ENCODE results near the gene TMEM243. TPM values are rescaled to one million over a fixed set of nuclear protein-coding genes. Genes with fewer than 3 reads are reported as not detected.
"Not testable (repeated sequence)": the region's sequence is repeated elsewhere in the genome, so short reads cannot be mapped to it uniquely, and the experiment has no call there.

The TMEM243 gene, protein sequence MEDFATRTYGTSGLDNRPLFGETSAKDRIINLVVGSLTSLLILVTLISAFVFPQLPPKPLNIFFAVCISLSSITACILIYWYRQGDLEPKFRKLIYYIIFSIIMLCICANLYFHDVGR
- polyA plus RNA-seq (2013, experiment 1 of 2; ENCODE audit: insufficient read length), result 24.9 TPM
- 24.1 TPM for polyA plus RNA-seq (2013, experiment 2 of 2; ENCODE audit: insufficient read length)

DNA sequence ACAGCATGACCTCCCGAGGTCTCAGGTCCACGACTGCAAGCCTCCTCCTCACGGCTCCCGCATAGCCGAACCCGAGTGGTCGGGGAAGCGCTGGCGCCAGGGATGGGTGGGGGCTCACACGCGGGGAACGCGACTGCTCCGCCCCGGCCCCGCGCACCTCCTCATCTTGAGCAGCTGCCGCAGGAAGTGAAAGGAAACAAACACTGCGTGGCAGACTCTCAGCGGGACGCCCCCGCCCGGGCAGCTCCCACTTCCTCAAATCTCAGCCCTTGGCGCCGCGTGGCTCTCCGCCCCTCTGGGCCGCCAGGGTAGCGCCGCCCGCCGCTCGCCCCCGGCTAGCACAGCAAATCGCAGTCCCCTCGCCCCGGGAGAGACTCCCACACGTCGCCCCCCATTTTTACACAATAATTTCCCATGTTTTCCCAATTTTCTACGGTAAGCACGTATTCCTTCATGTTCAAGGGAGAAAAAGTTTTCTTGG, at the start of gene TMEM243:
TMEM243 (minus strand) TSS at position 188 of the 481 bp plus-strand sequence. CDS start 229 bp downstream, outside the sequence.
- DNase-seq, result peak; percentile 69

DNA sequence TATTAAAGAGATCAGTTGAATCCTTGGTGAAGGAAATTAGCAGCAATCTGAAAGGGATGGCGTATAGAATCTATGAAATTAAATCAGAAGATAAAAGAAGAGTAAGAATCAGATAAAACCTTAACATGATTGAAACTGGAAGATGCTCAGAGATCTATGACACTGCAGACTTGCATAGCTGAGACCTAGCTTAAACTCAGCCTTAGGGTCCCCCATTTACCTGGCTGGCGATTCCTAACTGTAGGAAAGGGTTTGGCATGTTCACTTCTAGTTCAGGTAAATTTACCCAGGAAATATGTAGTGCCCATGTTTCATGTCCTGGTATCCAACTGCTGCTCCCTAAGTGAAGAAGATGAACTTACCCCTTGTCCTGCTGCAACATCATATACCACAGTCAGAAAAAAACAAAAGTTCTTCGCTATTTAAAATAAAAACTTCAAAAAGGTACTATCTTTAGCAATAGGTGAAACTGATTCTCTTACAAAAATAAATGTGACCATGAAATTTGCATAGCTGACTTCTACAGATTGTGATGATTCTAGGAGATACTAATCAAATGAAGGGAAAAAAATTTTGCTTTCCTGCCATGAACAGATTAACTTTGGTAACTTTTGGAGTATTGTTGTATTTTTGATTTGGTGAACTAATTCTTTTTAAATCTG, 47.8 kb upstream of the TMEM243 start:
- DNase-seq, result no peak

DNA sequence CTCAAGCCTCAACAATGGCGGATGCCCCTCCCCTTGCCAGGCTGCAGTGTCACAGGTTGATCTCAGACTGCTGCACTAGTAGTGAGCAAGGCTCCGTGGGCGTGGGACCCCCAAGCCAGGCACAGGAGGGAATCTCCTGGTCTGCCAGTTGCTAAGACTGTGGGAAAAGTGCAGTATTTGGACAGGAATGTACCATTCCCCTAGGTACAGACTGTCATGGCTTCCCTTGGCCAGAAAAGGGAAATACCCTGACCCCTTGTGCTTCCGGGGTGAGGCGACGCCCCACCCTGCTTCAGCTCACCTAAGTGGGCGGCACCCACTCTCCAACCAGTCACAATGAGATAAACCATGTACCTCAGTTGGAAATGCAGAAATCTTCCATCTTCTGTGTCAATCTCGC, 44.0 kb upstream of the TMEM243 start:
- DNase-seq, result no peak

DNA sequence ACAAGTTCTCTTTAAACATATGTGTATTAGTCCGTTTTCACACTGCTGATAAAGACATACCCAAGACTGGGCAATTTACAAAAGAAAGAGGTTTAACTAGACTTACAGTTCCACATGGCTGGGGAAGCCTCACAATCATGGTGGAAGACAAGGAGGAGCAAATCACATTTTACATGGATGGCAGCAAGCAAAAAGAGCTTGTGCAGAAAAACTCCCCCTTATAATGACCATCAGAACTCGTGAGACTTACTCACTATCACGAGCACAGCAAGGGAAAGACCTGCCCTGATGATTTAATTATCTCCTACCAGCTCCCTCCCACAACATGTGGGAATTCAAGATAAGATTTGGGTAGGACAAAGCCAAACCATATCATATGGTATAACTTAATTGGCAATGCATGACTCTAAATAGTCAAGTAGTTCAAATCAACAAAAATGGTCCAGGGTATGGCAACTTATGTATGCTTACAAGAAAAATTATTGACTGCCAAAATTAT, 34.1 kb upstream of the TMEM243 start:
- DNase-seq, result no peak

DNA sequence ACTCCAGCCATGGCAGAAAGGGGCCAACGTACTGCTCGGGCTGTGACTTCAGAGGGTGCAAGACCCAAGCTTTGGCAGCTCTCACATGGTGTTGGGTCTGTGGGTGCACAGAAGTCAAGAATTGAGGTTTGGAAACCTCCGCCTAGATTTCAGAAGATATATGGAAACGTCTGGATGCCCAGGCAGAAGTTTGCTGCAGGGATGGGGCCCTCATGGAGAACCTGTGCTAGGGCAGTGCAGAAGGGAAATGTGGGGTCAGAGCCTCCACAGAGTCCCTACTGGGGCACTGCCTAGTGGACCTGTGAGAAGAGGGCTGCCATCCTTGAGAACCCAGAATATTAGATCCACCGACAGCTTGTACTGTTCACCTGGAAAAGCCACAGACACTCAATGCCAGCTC, 26.1 kb upstream of the TMEM243 start:
- not testable (repeated sequence) for DNase-seq

DNA sequence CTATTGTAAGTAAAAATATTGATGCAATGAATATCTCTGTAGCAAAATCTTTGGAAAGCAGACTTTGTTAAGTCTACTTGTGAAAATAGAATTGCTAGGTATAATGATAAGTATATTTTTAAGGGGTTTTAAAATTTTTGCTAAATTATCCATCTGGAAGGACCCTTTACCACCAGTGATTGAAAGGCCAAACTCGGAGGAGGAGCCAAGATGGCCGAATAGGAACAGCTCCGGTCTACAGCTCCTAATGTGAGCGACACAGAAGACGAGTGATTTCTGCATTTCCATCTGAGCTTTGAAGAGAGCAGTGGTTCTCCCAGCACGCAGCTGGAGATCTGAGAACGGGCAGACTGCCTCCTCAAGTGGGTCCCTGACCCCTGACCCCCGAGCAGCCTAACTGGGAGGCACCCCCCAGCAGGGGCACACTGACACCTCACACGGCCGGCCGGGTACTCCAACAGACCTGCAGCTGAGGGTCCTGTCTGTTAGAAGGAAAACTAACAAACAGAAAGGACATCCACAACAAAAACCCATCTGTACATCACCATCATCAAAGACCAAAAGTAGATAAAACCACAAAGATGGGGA, 19.0 kb upstream of the TMEM243 start:
- not testable (repeated sequence) for DNase-seq

DNA sequence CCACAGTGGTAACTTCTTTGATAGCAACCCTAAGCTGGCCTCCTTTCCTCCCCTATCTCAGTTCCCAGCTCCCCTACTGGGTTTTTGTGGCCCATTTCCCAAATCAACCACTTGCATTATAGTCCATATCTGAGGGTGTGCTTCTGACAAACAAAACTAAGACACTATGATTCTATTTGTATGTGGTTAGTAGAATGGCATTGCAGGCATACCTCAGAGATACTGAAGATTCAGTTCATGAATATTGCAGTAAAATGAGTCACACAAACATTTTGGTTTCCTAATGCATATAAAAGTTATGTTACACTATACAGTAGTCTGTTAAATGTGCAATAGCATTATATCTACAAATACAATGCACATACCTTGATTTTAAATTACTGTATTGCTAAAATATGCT, 15.4 kb upstream of the TMEM243 start:
- peak; percentile 54 for DNase-seq

DNA sequence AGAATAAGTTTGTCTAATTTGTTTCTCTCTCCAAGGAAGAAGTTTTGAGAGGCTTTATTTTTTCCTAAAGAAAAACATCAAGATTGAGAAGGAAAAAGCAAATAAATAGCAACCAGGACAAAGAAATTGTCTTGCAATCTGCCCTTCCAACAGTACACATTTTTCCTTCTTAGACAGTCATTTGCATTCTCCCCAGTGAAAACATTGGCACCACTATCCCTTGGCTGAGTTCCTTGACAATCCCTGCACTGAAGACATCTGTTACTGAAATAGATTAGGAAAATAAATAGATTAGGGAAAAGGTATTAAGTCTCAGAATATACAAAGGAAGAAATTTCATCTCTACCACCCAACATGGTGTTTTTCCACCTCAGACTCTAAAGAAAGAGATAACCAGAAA, 12.2 kb upstream of the TMEM243 start:
- DNase-seq, result no peak

DNA sequence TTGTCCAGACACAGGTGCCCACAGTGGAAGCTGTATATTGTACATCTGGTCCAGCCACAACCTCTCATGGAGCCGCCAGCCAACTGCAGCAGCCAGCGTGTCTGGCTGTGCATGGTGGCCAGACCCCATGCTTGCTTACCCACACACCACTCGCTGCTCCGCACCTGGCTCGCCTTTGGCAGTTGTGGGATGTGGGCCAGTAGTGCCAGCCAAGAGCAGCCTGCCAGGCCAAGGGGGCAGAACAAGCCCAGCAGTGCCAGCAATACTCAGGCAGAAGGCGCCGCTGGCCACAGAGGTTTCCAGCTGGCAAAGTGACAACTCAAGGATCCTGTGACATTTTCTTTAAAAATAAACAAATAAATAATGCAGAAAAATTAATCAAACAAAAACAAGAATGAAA, 11.7 kb upstream of the TMEM243 start:
- DNase-seq, result no peak

DNA sequence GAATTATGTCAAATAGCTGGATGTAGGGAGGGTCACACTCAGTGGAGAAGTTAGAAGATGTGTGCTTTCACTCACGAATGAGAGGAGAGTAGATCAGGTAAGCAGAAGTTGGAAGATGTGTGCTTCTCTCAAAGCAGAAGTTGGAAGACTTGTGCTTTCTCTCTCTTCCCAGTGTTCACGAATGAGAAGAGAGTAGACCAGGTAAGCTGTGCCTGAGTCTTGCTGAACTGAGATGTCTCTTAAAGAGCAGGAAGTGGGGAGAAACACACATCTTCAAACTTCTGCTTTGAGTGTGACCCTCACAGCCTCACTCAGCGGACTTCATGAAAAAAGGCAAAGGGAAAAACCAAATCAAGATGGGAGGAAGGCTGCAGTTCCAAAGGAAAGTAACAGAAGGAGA, 7.0 kb upstream of the TMEM243 start:
- no peak for DNase-seq

DNA sequence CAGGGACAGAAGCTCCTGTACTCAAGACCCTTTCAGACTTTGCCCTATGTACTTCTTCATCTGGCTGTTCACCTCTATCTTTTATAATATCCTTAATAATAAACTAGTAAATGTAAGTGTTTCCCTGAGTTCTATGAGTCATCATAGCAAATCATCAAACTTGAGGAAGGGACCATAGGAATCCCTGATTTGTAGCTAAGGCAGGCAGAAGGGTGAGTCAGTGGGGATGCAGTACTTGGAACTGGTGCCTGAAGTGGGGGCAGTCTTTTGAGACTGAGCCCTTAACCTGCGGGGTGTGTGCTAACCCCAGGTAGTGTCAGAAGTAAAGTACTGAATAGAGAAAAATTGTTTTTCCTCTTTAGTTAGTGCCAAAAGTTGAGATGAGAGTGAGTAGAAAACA, 6.2 kb upstream of the TMEM243 start:
- DNase-seq, result peak; percentile 56

DNA sequence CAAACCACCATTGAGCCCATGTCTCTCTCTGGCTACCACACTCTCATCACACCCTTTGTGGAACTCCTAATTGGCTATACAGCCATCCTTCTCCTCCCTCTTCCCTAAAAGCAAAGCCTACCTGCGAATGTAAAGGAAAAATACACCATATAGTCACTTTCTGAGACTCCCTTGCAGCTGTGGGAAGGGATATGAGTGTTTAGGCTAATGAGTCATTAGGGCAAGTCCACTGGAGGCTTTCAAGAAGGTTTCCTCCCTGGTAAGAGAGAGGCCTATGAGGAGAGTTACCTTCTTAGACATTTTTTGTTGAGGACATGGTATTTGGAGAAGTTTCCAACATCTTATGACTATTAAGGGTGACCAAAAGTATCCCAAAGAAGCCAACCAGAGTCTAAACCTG, 4.1 kb upstream of the TMEM243 start:
- DNase-seq, result peak; percentile 13

DNA sequence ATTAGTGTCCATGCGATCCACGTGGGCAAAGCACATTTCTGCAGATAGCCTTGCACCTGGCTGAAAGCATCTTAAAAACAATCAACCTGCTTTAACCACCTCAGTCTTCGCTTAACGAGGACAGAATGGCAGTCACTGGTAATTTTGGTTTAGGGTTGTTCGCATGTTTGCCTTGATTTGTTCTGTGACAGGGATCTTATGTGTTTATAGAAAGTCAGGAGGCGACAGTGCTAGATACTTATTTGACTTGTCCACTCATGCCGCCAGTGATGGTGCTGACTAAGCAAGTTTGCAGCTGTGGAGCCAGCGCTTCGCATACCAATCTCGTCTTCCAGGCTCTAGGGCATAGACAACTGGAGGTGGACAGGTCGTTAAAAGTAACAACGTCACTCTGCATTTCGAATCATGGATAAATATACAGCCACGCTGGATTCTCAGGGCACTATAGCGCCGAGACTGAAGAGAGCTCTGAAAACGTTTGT, 1.2 kb upstream of the TMEM243 start:
- no peak for DNase-seq

DNA sequence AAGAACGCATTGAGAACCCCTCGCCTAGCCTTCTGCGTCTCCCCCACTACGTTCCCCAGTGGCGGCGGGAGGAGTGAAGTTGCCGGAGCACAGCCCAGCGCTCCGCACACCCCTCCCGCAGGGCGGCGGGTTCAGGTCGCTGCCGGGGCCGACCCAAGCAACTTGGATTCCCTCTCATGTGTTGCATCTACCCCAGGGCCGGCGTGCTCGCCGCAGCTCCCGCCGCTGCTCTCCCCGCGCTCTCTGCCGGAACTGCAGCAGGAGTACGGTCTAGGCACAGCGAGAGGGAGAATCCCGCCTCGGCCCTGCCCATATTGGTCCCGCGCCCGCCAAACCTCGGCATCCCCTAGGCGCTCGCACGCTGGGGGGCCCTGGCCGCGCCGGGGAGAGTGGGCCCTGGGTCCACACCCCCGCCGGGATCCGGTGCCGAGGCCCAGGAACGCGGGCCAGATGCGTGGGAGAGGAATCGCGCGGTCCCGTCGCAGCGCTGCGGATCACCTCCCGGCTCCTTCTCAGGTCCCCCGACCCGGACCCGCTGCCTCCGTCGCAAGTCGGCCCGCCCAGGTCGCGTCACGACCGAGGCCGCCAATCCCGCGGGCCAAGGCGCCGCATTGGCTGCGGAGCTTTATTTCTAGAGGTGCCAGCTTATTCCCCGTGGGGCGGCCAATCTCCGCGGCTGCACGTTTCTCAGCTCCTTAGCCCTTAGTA, 648 bp upstream of the TMEM243 start:
- peak; percentile 75 for DNase-seq

DNA sequence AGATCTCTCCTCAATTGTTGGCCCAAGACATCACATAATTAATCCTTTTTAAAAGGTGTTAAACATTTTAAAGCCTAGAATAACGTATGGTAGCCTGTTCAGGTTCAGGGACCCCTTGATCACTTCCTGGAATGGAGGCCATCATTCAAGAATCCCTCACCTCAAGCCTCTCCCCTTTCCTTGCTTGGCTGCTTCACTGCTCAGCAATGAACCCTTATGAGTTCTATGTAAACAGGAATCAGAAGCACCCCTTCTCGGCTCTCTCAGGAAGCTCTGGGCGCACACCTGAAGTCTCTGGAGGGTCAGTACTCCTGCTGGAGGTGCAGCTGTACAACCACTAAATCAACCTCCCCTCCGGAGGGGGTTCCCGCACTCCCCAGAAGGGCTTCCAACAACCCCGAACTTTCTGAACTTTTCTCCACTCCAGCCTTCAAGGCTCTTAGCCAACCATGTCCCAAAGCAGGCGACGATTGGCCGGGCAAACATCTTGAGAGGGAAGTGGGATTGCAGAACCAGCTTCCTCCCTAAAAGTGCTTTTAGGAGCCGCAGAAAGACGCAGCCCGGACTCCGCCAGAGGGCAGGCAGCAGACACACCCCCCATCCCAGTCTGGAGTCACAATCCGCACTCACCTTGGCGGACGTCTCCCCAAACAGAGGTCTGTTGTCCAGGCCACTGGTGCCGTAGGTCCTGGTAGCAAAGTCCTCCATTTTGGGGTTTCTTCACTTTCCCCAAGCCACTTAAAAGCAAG, 562 bp downstream of the TMEM243 start:
- peak; percentile 33 for DNase-seq

DNA sequence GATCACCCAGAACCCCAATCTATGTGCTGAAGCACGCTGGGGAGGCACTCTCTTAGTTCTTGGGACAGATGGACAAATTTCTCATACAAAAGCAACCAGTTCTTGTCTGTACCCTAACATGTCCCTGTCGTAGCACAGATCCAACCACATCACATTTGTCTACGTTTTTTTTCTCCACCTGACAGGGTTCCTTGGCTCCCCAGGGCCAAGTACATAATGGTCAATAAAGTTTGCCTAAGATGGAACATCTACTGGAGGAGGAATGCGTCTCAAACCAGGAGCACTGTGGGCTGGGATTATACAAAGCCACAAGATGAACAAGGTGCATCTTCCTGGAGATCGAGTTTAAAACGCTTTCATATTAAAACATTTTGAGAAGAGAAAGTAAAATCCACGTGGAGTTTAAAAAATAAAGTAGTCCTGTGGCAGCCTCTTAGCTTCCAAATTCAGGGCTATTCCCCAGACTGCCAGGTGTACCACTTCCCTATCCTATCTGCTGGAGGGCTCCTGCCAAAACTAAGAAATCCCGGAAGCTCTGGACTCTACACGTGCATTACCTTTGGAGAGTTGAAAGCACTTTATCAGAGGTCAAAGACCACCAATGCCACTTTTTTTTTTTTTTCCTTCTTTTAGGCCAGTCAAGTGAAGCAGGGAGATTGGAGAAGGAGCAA, 1.4 kb downstream of the TMEM243 start:
- no peak for DNase-seq

DNA sequence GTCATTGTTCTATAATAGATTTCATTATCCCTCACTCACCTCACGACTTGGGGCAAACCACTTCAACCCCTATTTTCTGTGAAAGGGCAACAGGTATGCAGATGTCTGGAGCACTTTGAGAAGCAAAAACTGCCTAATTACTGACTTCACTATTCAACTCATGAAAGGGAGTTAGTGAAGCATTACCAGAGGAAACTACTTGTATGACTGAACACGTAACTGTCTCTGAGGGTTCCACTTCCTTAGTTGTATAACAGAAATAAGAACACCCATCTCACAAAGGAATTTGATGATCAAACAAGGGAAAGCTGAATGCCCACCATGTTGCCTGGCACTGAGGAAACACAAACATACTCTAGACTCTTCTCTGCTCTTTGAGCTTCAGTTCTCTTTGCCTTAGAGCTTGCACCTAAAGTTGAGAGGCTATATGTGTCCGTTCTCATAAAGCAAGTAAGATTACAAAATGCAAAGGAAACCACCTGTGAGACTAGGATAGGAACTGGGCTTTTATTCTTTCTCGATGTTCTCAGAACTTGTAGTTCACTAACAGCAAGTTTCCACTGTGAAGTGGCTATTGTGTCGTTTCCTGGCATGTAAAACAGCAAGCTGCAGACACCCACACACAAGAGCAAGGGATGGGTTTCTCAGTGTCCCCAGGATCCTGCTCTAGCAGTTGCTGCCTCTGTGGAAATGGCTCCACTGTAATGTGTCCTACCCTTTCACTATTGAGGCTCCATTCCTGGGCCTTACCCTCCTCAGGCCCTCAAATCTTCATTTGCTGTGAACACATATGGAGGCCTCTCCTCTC, 2.6 kb downstream of the TMEM243 start:
- no peak for DNase-seq

DNA sequence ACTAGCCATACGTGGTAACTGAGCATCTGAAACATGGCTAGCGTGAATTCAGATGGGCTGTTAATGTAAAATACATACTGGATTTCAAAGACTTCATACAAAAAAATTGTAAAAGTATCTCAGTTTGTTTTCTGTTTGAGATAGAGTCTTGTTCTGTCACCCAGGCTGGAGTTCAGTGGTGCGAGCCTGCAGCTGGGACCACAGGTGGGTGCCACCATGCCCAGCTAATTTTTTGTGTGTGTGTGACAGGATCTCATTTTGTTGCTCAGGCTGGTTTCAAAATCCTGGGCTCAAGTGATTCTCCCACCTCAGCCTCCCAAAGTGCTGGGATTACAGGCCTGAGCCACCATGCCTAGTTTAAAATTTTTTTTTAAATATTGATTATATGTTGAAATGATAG, 4.5 kb downstream of the TMEM243 start:
- DNase-seq, result no peak

DNA sequence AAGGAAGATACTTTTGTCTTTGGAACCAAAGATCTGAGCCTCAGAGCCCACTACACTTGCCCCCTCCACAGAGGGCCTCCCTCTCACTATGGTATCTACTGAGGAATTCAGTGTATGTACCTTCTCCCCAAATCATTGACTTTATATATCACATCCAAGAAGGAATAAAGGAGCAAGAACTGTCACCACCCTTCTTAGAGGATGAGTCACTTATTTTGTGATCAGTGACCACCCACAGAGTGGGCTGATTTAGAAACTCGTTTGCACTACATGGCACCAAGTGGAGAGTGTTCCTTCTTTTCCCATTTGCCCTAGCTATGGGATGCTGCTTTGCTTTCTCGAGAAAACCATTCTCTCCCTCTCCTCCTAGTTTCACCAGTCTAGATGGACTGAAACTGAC, 5.7 kb downstream of the TMEM243 start:
- DNase-seq, result peak; percentile 54

DNA sequence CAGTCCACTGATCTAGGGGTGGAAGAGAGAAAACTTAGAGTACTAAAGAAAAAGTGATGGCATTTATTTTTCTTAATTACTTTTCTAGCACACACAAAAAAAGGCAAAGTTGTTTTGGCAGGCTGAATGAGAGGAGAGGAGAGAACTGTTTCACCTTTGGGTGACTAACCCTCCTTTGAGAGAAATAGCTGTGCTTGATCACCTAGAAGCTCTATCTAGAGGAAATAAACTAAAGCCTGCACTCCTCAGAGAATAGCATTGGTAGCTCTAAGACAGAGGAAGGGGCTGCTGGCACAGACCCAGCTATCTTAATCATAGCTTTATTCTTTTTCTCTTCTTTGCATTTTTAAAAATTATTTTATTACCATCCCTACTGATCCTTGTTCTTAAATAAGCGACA, 6.3 kb downstream of the TMEM243 start:
- DNase-seq, result no peak

DNA sequence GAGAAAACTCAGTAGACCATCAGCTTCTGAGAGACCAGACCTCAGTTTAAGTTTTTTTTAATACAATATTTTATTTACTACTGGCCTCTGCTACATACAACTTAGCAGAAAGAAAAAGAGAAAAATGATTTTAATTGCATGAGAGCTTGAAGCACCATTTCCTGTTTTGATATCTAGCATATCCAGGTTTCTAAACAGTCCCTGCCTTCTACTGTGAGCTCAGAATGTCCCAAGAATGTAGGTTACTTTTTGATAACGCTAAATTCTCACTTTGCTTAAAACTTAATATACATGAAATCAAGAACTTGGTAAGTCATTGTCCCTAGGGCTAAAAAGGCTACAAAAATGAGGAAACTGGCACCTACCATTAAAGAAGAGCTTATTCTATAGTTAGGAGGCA, 7.0 kb downstream of the TMEM243 start:
- DNase-seq, result no peak
